Gastrocnemius medialis (tissue), 4 donors: ENCODE measurements around the gene PDXK.

Experiments
- CTCF ChIP-seq, 5 experiments: fragments of 450-650 bp in 3 of 5; fragments of 200-600 bp in 2 of 5; sonication (generic) in 2 of 5; IDR thresholded peaks in 4 of 5; conservative IDR thresholded peaks in 1 of 5; 1 replicate in 4 of 5; 2 replicates in 1 of 5; pipeline ENCODE4 v1.5.1; 2016 to 2019; ENCODE audit warnings: antibody characterized with exemption in 5 of 5, mild to moderate bottlenecking in 3 of 5, moderate library complexity in 3 of 5
- POLR2A ChIP-seq, 2 donors: fragments of 450-650 bp; IDR thresholded peaks; one replicate each; pipeline ENCODE4 v1.6.1; 2017; ENCODE audit warnings: antibody characterized with exemption in 2 of 2, mild to moderate bottlenecking in 2 of 2, moderate library complexity in 2 of 2

- TF ChIP-seq CTCF (IDR thresholded peaks at IDR 0.05 in 4 of 5, conservative IDR thresholded peaks at IDR 0.05 in 1 of 5) (no peak), POLR2A (IDR thresholded peaks at IDR 0.05) (no peak)
These were observed 16.5 kb downstream of the PDXK start for GRCh38 chr21:43735236-43736091.
